Activated T-cell treated with anti-CD3 and anti-CD28 coated beads for 4 hours (primary cell): ENCODE data around the gene NKD2.
"Not testable (repeated sequence)": the region's sequence is repeated elsewhere in the genome, so short reads cannot be mapped to it uniquely, and the experiment has no call there.

Experiments
- DNase-seq: peaks from one replicate; pipeline ENCODE4 v3.0.0-alpha.2; 2020

The NKD2 gene

DNA sequence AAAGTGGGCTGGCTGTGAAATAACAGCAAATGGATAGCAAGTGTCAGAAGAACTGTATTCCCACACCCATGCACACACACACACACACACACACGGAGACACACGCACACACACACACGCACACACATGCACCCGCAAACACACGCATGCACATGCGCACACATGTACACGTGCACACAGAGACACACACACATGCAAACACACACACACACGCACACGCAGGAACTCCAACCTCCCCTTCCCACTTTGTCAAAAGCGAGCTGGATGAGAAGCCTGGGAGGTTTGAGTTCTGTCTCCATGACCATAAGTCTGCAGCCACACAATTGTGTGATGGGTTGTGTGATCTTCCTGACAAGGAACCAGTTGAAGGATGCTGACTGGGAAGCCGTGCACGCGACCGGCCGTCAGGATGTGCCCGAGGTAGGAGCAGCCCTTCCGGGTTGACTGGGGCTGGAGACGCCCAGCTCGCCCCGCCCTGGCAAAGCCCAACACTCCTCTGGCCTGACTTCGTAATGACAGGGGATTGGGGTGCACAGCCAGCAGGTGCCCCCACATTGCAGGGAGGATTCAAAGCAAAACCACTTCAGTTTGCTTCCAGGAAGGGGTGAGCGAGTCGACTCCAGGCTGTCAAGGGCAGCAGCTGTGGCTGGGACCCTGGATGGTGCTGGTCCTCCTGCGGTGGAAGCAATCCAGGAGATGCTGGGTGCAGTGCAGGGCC, 29.3 kb upstream of the NKD2 start:
- no peak for DNase-seq

GRCh38 chr5:980001-980588, 28.5 kb upstream of the NKD2 start:
- DNase-seq, result no peak

DNA sequence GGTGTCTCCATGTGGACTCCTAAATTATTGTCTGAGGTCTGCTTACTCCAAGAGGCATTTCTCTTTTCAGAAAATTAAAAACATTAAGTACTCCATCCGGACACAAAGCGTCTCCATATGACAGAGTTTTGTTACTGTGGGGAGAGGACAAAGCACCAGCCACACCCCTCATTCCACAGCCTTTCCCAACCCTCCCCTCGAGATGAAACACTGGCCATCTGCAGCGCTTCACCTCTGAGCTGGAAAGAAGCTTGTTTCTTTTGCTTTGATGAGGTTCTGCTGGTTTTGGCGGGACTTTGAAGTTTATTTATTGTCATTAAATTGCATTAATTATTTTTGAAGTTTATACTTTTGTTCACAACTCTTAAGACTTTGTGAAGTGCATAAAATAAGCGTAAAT, 27.6 kb upstream of the NKD2 start:
- DNase-seq, result no peak

DNA sequence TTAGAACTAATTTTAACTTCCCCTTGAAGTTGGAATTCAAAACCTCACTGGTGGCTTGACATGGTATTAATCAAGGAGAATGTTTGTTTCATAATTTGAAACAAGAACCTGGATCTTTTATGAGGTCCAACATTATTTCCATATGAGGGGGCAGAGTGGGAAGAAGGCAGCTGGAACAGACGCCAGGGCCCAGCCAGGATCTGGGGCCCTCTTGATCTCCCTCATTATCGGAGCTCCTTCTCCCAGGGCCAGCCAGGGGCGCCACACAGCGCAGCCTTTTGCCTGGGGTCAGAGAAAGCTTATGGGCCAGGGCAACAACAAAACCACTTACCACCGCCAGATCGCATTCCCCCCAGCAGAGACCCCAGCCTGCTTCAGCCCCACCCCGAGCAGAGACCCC, 27.1 kb upstream of the NKD2 start:
- no peak for DNase-seq

GRCh38 chr5:982377-983237, 26.0 kb upstream of the NKD2 start:
- DNase-seq, result no peak

- DNase-seq, result no peak
Measured at GRCh38 chr5:983238-983524, 25.4 kb upstream of the NKD2 start.

DNA sequence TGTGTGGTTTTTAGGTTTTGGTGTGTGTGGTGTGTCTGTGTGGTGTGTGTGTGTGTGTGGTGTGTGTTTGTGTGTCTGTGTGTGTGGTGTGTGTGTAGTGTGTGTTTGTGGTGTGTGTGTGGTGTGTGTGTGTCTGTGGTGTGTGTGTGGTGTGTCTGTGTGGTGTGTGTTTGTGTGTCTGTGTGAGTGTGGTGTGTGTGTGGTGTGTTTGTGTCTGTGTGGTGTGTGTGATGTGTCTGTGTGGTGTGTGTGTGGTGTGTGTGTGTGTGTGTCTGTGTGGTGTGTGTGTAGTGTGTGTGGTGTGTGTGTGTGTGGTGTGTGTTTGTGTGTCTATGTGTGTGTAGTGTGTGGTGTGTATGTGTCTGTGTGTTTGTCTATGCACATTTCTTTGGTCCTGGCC, 25.0 kb upstream of the NKD2 start:
- no peak for DNase-seq

- DNase-seq, result no peak
Measured at GRCh38 chr5:984774-985173, 23.8 kb upstream of the NKD2 start.

- no peak for DNase-seq
Measured at GRCh38 chr5:987761-988160, 20.8 kb upstream of the NKD2 start.

DNA sequence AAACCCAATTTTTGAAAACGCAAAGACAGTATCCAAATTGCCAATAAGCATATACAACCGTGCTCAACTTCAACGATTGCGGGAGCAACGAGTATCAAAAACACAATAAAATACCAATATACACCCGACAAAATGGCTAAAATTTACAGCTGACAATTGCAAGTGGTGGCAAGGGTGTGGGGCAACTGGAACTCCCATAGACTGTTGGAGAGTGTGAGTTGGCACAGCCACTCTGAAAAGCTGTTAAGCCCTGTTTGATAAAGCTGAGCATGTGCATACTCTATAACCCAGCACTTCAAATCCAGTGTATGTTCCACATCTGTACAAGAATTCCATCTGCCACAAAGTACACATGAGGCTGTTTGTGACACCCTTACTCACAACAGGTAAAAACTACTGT, 20.3 kb upstream of the NKD2 start:
- DNase-seq, result no peak

GRCh38 chr5:989961-990530, 18.6 kb upstream of the NKD2 start:
- no peak for DNase-seq

DNA sequence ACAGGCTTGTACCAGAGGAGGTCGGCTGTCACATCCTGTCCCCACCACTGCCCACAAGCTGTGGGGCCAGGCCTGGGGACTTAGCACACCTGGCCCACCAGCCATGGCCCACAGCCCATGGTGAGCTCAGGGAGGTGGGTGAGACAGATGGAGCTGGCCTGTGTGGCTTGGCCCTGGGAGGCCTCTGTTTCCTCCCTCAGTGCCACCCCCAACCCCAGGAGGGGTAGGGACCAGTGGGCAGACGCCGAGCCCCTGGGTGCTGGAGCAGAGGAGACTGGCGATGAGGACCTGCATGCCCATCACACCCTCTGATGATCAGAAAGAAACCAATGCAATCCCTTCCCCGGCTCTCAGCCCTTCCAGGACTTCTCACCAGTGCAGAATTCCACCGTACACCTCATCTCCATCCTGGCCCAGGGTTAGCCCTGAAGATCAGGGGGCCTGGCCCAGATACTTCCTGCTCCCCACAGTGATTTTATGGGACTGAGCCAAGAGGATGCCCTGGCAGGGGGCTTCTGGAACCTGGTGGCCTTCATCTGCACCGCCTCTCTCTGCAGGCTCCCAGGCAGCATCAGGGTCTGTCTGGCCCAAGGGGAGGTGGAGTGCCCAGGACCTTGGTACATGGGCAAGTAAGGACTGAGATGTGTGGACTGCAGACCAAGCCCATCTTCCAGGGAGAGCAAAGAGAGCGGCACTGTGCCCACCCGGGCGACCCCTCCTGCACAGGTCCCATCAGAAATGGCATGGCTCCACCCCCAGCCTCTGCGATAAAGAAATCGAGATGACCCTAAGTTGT, 16.9 kb upstream of the NKD2 start:
- no peak for DNase-seq

DNA sequence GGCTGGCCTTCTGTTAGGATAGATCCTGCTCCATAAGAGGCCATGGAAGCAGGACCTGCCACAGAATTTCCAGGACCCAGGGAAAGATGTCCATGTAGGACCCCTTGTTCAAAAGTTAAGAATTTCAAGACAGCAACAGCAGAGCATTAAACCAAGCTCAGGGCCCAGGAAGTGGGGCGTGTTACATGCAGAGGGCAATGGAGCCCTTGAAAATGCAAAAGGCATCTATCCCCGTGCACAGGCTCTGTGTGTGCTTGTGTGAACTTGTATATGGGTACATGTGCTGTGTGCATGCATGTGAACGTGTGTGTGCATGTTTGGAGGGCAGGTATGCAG, 14.4 kb upstream of the NKD2 start:
- DNase-seq, result no peak

DNA sequence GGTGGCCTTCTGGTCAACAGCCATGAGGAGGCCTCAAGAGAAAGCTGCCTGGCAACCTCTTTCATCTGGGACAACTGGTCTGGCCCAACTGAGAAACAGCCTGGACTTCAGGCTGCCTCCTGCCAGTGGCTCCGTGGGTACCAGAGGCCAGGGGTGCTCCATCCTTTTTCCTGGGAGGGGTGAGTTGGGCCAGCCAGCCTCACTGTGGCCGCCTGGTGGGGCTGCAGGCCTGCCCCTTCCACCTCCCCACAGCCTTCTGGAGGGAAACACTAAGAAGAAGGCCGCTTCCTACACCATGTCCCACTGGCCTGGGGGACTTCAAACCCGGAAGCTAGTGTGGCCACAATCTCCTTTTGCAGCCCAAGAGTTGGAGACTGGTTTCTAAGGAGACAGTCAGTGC, 13.8 kb upstream of the NKD2 start:
- DNase-seq, result no peak

GRCh38 chr5:995318-995717, 13.3 kb upstream of the NKD2 start:
- DNase-seq, result no peak

DNA sequence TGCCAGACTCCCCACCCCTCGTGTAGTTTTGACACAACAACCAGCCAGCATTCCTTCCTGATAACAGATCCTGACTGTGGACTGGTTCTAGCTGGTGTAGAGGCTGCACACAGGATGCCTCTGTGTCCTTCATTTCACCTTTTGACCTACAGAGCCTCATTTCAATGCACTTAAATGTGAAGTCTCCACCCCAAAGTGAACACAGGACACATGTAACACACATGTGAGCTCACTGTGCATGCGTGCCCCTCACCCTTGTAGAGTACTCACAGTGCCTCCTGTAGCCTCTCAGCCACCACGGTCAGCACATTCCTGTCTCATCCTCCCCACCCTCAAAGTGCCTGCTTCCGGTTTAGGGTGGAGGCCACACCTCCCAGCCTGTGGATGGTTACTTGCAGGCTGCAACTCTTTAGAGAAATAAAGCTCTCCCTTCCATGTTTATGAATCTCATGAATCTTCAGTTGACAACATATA, 11.6 kb upstream of the NKD2 start:
- DNase-seq, result no peak

- DNase-seq, result no peak
Measured at GRCh38 chr5:997711-998110, 10.9 kb upstream of the NKD2 start.

DNA sequence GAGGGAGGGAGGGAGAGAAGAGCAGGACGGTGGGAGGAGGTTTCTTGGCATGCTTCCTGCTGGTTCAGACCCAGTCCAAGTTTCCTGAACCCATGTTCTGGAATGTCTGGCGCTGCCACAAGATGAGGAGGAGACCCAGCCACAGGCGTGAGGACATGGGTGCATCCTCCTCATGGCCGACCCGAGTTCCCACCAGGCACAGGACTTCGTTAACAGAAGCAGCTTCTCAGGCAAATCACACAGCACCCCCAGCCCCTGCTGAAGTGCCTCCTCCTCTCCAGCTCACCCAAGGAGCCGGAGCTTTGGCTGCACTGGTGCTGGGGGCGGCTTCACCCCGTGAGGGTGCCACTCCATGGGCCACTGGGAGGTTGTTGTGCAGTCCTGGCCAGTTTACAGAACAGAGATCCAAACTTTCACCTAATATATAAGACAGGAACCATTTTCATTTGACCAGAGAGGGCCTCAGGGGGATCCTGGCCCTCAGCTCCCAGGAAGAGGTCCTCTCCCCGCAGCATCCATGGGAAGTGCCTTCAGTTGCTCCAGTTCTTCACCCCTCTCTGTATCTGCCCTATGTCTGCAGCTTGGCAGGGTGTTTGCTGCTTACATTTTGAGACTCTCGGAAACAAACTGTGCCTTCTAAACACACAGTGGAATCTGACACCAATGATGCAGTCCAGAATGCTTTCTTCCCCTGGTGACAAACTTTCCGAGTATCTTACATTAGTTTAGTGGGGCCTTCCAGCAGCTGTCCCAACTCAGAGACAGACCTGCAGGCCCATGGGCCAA, 10.2 kb upstream of the NKD2 start:
- no peak for DNase-seq

DNA sequence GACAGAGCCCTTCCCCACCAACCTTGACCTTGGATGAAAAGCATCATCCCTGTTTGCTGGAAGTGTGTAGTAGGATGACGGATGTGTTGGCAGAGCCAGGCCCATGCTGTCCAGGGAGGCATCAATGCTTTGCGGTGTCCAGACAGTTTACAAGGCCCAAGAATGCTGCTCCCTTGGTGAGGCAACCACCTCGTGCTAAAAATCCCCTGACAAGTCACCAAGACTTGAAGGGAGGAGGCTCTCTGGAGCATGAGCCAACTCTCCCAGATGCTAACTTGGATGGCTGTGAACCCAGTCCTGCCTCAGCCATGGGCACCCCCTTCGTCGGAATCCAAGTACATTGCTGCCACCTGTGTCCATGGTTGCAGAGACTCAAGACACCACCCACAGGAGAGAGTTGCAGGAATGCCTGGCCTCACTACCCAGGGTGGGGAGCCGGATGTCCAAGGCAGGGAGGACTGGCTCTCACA, 9.5 kb upstream of the NKD2 start:
- DNase-seq, result no peak

GRCh38 chr5:999724-1000123, 8.9 kb upstream of the NKD2 start:
- no peak for DNase-seq

DNA sequence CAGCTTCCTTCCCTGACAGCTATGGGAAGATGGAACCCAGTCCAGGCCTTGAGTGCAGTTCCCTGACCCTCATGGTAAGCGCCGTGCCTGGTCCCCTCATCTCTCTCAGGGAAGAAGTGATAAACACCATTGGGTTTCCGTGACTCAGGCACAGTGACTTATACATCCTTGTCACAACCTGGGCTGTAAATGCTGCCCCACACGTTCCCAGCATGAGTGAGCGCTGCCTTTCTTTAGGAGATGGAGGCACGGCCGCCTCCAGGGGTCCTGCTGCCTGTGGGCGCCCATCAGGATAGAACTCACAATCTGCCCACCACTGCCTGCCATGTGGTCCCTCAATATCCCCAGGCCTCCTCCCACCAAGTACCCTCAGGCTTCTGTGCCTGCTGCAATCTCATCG, 8.3 kb upstream of the NKD2 start:
- no peak for DNase-seq

DNA sequence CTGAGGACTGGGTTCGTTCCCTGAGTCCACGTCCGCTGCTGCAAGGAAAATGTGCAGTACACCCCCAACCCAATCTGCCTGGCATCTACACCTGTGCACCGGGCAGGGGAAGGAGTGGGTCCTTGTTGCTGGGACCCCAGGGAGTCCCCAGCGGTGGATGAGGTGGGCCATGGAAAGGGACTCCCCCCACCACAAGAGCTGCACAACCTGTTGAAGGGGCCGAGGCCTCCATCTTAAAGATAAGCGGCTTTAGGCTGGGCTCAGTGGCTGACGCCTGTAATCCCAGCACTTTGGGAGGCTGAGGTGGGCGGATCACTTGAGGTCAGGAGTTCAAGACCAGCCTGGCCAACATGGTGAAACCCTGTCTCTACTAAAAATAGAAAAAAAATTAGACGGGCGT, 7.8 kb upstream of the NKD2 start:
- not testable (repeated sequence) for DNase-seq
